HG03066 (cell line): ENCODE results near the gene DMGDH.

ENCODE experiments used
- ATAC-seq: cut with Tn5 transposase; IDR thresholded peaks from one replicate; pipeline ENCODE4 v1.9.1; 2021; ENCODE audit warnings: low read depth; ENCODE audit not compliant: unreplicated experiment

Gene DMGDH

DNA sequence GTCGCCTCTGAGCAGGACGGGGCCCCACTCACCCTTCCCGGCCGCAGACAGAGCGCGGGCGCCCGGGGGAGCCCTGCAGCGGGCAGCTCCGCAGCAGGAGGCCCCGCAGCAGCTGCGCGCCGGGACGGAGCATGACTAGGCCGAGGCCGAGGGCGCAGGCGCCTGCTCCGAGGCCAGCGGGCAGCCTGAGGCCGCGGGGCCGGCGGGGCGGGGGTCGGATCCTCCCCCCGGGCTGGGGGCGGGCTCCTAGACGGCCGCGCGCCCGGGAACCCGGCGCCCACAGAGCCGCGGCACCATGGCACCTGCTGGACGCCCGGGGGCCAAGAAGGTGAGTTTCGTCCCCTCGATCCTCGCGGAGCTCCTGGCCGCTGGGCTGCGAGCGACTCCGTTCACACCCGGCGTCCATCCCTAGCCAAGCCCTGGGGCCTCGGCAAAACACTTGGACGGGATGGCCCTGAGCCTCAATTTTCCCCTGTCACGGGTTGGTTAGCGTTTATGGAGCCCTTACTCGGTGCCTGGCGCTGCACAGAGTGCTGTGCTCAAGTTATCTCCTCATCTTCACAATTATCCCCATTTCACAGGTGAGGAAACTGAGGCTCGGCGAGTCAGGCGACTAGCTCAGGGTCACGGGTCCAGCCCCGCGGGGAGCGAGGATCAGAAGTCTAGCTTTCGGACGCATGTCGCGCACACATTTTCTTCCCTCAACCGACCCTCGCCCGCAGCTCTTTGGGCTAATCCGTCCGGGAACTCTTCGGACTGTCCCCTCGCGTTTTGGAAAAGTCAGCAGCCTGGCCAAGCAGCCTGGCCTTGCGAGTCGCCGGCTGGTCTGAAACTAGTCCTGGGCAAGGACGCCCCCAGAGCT lies at the start of gene DMGDH, which contains the start of gene BHMT2:
DMGDH (minus strand) TSS at position 187 of the 862 bp plus-strand sequence; CDS start at position 133, 54 bp downstream.
BHMT2 (plus strand) TSS at position 280 of the 862 bp plus-strand sequence; CDS start at position 296, 16 bp downstream.
- no peak for ATAC-seq

DNA sequence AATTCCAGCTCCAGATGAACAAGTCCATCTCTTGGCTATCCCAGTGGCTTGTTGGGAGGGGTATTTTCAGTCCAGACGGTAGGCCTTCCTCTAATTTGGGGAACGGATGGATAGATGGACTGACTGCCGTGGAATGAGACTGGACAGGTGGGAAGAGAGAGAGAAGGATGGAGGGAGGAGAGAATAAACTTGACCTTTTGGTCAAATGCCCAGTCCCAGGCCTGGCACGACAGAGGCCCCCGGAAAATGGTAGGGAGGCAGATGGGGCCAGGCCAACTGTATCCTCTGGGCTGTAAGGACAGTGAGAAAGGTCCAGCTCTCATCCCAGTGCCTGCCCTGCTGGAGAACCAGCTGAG lies 43.2 kb upstream of the DMGDH start:
- no peak for ATAC-seq

GRCh38 chr5:79111960-79112702 lies 42.7 kb upstream of the DMGDH start:
- no peak for ATAC-seq

GRCh38 chr5:79111387-79111959 lies 42.0 kb upstream of the DMGDH start, which contains the start of gene BHMT:
Gene BHMT, plus strand, starts transcription at chr5:79111809. Its CDS starts 77 bp downstream, at chr5:79111886.
- ATAC-seq: no peak

DNA sequence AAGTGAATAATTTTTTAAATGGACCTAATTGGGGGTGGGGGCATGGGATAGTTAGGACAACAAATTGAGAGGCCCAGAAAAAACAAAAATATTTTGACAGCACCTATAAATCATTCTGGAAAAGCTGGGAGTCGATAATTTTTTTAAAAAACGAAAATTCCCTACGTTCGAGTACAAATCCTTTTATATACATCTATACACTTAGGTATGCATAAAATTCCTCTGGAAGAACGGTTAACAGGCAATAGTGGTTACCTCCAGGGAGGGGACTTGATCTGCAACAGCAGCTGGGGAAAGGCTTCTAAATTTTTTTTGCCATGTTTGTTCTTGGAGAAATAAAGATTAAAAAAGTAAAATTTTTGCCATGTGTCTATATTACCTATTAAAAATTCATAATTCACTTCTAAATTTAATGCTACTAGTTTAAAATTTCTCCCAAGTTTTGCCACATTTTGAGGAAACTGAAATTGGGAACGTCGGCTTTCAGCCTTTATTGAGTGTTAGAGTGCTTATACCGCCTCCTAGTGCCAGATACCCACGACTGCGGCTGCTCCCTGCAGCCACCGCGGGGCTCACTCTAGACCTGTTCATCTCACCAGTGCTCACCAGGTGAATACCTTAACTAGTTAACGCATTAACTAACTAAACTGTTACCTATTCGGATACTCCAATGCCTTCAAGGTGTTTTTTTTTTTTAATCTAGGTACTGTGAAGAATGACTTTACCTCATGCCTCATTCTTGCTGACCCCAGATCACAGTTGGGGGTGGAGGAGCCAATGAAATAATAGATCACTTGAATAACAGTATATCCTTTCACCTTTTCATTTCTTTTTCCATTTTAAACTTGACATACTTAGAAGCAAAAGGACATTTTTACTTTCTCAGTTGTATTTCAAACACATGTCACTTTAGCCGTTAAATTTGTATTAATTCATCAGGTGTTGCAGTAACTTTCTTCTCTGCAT lies 40.3 kb upstream of the DMGDH start:
- ATAC-seq: no peak

GRCh38 chr5:79108792-79109191 lies 39.3 kb upstream of the DMGDH start:
- no peak for ATAC-seq

GRCh38 chr5:79108086-79108485 lies 38.6 kb upstream of the DMGDH start:
- no peak for ATAC-seq

DNA sequence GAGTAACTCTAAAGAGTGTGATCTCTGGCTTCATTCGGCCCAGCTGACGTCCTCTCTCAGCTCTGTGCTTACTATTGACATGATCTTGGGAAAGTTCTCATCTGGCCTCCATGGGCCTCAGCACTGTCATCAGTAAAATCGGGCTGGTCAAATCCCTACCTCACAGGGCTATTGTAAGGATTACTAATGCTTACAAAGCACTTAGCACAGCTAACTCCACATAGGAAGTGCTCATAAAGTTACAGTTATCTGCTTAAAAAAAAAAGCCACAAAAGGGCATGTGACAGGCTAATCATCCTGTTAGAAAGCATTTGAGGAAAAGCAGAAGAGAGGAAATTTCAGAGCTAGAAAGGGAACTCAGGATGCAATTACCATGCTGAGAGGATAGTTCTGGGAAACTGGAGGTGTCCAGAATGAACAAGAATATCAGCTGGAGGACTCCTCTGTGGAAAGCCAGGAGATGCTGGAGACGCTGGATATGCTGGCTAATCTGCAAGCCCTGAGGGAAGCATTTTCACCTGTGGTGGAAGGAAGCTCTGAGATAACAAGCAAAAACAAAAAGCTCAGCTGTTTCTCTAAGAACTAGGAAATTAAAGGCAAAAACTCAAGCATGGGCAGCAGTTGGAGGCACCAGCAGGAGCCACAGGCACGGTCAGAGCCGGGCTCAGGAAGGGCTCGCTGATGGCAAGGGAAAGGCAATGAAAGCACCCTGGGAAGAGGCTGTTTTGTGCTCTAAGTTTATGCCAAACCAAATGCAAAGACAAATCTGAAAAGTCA lies 37.7 kb upstream of the DMGDH start:
- no peak for ATAC-seq

GRCh38 chr5:79105868-79106267 lies 36.4 kb upstream of the DMGDH start:
- ATAC-seq: no peak

DNA sequence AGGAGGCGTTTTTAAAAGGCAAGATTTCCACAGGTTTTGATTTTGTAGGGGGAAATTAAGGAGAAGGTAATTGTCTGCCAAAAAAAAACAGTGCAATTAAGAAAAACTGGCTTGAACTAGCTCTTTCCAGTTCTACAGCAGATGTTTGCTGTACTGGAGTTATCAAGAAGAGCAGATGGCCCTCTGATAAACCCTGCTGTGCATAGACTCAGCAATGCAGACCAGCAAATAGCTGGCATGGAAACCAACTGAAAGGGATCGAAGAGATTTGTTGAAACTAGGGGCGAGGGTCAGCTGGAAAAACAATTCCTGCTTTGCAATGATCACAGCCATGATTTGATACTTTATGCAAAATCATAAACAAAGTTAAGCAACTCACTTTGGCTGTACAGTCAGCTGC lies 24.3 kb upstream of the DMGDH start:
- no peak for ATAC-seq

DNA sequence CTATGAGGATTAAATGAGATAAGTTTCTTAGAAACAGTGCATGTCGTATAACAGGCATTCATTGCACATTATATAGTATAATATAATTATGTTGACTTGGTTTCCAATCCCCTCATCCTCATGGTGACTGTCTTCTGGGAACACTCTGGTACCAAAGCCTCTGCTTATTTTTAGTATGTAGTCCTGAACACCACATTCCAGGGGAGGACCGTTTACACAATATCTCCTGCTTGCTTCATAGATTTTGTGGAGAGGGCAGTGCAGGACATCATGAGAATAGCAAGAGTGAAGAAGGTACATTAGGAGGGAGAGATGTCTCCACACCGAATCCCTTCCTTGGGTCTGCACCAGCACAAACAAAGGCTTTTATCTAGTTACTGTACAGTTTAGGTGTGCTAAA lies 21.6 kb upstream of the DMGDH start:
- ATAC-seq: no peak

GRCh38 chr5:79088507-79088906 lies 19.0 kb upstream of the DMGDH start:
- ATAC-seq: no peak

DNA sequence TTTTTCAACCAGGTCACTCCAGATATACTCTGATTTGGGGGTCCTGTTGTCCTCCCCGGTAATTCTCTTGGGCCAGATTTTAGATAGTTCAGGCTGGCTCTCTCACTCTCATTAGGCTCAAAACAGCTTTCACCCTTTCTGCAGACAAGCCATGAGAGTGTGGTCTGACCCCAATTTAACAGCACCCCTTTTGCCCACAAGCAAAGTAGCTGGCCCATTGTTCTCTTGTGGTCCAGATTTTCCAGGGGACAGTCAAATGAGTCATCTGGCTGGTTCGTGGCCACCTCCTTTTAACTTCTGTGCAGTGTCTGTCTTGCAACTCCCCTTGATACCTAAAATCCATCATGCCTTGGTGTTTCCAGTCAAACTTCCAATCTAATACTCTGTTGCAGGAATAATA lies 16.6 kb upstream of the DMGDH start:
- no peak for ATAC-seq

DNA sequence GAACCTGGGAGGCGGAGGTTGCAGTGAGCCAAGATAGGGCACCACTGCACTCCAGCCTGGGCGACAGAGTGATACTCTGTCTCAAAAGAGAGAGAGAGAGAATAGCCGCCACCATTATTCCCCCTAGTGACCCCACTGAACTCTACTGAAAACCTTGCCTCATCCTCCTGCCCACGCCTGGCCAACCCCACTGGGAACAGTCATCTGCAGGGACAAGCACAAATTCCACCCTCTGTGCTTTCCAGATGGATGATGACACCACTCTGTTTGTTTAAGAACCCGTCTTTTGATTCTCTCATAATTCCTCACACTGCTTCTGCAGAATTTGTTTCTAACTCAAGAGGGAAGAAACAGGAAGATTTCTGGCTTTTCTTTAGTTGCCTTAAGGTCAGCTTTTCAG lies 12.3 kb upstream of the DMGDH start:
- no peak for ATAC-seq

DNA sequence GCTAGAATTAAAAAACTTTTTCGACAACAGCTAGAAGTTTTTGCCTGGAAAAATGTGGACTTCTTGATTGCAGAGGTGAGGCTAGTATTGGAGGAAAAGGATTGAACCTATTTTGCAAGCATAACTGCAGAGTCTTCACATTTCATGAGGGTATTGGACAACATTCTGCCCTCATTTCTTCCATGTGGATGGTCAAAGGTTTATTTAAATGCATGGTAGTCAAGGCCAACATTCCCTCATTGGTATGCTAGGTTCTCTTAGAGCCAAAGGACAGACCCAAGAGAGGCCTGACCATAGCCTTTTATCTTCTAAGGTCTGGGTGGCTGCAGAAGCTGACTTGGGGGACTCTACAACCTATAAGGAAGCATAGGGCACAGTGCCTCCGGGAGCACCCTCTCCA lies 11.3 kb upstream of the DMGDH start:
- ATAC-seq: no peak

- ATAC-seq: no peak
Measured at GRCh38 chr5:79077680-79078365, 8.3 kb upstream of the DMGDH start.

DNA sequence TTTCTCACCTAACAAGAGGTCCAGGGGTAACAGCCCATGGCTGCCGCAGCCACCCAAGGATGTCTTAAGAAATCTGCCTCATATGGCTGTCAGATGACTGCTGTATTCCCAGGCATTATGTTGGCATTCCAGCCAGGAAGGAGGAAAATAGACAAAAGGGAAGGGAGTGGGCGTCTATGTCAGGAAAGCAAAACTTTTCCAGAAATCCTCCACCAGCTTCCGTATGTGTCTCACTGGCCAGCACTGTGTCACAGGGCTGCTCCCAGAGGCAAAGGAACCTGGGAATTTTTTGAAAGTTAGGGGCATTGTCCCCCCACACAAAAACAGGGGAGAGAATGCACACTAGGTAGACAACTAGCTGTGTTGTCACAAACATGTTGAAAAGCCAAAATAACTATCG lies 7.3 kb upstream of the DMGDH start:
- no peak for ATAC-seq

DNA sequence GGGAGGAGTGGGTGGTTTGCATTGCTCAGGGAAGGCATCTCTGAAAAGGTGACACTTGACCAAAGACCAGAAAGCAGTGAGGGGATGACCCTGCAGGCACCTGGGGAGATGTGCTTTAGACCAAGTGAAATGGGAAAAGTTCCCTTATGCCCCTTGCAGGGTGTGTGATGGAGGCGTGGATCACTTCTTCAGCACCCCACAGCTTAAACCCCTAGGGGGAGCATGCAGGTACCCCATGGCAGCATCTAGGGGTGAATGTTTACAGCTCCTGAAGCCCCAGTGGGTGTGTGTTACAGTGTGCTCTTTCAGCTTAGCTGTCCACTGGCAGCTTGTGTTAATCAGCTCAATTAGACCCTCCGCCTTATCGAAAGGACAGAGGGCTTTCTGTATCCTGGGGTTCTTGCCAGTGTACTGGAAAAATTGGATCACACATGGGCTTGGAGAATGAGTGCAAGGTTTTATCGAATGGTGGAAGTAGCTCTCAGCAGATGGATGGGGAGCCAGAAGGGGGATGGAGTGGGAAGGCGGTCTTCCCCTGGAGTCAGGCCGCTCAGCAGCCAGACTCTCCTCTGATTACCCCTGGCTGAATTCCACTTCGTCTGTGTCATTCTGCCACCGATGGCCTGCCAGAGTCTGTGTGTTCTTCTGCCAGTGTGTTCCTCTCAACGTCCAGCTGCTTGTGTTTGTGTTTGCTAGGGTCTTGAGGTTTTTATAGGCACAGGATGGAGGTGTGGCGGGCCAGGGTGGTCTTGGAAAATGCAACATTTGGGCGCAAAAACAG lies 6.4 kb upstream of the DMGDH start:
- no peak for ATAC-seq
